ENCODE results near the gene ANO4.
"Not testable (repeated sequence)": the region's sequence is repeated elsewhere in the genome, so short reads cannot be mapped to it uniquely, and the experiment has no call there.

ANO4 gene

DNA sequence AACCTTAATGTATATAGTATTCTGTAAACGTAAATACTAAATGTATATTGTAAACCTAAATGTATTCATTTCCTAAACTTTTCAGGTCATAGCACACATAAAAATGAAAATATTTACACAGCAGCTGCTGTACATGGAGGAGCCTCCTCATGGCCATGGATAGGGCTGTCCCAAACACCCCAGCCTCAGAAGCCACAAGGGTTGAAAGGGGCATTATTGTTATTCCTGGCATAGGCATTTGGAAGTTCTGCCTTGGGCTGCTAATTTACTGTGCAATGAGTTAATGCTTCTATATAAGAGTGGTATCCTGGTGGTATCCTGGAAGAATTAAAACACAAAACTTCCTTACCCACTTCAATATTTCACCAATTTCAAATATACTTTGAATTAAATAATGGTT, 256.1 kb downstream of the ANO4 start:
- DNase-seq, result no peak

GRCh38 chr12:101051151-101051550, 256.6 kb downstream of the ANO4 start:
- DNase-seq, result no peak

- no peak for DNase-seq
These were observed 257.4 kb downstream of the ANO4 start for GRCh38 chr12:101051901-101052550.

GRCh38 chr12:101053203-101053602, 258.6 kb downstream of the ANO4 start:
- no peak for DNase-seq

DNA sequence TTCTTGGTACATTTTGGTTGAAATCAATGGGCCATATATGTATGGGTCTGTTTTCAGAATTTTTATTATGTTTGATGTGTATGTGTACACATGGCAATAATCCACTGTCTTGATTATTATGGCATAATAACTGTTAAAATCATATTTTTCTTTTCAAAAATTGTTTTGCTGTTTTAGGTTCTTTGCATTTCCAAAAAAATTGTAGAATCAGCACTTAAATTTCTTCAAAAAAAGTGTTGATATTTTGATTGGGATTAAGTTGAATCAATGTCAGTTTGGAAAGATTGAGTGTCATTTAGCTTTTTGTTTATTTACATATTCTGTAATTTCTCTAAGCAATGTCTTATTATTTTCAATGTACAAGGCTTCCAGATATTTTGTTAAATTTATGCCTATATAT, 261.4 kb downstream of the ANO4 start:
- no peak for DNase-seq

GRCh38 chr12:101062508-101062907, 267.9 kb downstream of the ANO4 start:
- DNase-seq, result not testable (repeated sequence)

GRCh38 chr12:101064721-101065120, 270.1 kb downstream of the ANO4 start:
- DNase-seq, result no peak

- DNase-seq, result no peak
These were observed 271.9 kb downstream of the ANO4 start for GRCh38 chr12:101066489-101066888.

DNA sequence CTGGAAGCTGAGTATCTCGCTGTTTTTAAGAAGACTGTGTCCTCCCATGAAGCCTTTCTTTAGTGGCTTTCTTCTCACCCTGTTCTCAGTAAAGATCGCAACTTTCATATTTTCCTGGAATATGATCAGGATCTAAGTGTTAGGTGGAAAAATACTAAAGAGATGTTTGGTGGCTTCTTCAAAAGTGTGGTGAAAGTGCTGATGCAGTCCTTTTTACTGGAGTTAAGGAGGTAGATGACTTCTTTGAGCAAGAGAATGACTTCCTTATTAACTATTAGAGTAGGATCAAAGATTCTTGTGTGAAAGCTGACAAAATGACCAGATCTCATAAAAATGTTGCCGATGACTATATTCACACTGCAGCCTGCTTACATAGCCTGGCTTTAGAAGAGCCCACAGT, 273.8 kb downstream of the ANO4 start:
- no peak for DNase-seq

- no peak for DNase-seq
These were observed 274.3 kb downstream of the ANO4 start for GRCh38 chr12:101068836-101069235.

GRCh38 chr12:101074940-101075680, 280.5 kb downstream of the ANO4 start:
- DNase-seq, result no peak

DNA sequence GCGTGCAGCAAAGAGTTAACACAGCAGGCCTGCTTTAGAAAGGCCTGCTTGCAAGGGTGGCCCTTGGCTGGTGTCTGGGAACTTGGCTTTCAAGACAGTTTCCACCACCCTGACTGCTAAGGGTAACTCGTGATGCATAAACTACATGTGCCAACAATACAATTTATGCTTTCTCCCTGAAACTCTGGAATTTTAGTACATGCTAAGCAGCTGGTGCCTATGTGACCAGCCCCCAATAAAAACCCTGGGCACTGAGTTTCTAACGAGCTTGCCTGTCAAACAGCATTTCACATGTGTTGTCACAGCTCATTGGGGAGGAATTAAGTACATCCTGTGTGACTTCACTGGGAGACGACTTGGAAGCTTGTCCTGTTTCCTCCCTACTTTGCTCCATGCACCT, 282.3 kb downstream of the ANO4 start:
- no peak for DNase-seq

DNA sequence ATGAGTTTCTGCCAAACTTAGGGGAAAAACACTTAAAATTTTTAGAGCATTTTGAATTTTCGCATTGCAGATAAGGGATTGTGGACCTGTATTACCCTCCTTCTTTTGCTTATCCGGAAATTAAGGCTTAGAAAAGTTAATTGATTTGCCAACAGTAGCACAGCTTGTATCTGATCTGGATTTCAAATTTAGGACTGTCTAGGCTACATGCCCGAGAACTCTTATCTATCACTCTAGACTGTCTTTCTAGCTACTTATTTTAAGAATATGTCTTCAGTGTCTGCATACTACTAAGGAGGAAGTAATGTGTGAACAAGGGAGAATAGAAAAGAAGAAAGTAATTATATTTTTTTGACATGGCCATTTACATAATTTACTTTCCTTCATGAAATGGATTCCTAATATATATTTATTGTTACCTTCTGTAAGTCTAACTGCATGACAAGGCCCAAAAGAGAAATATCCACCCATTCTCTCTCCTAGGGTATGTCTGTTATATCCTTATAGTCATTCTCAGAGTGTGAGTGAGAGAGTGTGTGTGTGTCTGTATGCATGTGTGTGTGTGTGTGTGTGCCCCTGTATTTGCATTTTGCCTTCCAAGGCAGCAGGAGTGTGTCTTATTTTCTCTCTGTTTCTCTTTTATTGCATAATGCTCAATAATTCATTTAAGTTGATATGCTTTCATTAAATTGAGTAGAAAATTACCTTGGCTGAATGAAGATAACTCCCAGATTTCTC, 283.4 kb downstream of the ANO4 start:
- no peak for DNase-seq

DNA sequence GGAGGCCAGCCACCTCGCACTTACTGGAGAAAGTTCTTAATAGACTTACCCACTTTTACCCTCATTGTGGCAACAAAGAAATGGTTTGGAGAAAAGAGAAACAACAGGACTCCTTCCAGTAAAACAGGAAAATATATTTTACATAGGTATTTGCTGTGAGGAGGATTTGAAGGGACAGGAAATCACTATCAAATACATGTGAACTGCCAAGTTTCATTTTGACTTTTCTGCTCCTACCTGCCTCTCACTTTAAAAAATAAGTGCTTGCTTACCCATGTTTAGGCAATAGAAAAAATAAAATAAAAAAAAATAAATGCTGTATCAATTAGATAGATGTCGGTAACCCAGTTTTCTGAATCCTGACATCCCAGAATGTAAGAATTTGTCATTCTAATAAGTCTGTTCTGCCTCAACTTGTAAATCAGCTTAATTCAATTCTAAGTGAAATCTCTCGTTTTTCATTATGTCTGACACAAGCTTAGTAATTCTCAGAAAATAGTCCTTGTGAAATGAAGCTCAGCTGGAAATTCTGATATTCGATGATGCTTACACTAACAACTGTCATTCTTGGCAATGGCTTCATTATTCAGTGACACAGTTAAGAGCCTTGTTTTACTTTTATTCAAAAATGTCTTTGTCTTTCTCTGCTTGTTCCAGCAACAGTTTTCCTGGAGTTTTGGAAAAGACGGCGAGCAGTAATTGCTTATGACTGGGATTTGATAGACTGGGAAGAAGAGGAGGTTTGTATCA, 284.1 kb downstream of the ANO4 start:
- no peak for DNase-seq

GRCh38 chr12:101082706-101083105, 288.1 kb downstream of the ANO4 start:
- no peak for DNase-seq

DNA sequence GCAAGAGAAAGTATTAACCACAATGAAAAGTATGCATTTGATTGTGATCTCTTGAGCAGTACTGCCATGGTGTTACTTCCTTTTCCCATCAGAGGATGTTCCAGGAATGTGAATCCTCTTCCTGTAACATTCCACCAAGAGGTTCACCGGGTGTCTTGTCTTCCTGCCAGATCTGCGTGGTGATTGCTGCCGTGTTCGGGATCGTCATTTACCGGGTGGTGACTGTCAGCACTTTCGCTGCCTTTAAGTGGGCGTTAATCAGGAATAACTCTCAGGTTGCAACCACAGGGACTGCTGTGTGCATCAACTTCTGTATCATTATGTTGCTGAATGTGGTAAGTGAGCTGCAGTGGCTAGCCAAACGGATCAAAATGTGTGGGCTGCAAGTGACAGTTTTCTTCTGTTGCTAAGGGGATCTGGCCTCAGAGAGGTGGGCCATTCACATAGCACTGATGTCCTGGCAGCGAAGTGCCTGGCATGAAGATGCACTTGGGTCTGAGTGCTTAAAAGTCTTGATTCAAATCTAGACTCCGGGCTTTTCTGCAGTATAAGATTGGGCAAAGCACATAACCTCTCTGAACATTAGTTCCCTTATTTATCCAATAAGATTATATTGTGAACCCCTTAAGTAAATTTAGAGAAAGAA, 292.0 kb downstream of the ANO4 start:
- no peak for DNase-seq

GRCh38 chr12:101087920-101088319, 293.3 kb downstream of the ANO4 start:
- no peak for DNase-seq

- no peak for DNase-seq
These were observed 294.7 kb downstream of the ANO4 start for GRCh38 chr12:101089271-101089670.

GRCh38 chr12:101090222-101090621, 295.6 kb downstream of the ANO4 start:
- DNase-seq, result not testable (repeated sequence)

DNA sequence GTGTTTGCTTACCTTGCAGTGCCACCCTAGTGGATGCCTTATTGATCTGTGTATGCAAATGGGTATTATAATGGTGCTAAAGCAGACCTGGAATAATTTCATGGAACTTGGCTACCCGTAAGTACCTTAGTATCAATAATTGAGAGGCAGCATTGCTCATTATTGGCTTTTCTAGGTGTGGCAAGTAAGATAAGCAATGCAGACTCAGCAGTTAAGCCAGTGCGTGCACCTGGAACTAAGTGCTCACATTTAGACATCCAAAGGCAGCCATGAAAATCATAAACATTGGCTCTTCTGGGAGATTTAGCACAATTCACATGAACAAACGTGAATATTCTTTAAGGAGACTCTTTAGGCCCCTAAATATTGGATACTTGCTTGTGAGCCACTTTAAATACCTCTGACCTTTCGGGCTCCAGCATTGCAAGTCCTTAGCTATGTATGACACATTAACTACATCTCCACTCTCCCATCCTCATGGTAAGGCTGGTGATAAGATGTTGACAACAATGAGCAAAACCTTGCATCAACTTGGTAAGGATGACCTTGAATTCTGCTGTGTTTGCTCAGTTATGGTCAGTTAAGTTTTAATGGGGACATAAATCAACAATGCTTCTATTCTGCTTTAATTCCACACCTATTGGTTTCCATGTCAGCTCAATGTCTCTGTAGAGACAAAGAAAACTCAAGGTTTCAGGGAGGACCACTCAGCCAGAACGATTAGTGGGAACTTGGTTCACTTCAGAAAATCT, 303.4 kb downstream of the ANO4 start:
- DNase-seq, result no peak

- no peak for DNase-seq
These were observed 312.6 kb downstream of the ANO4 start for GRCh38 chr12:101107032-101107763.
